ENCODE results near the gene ZBTB9.

Gene ZBTB9

DNA sequence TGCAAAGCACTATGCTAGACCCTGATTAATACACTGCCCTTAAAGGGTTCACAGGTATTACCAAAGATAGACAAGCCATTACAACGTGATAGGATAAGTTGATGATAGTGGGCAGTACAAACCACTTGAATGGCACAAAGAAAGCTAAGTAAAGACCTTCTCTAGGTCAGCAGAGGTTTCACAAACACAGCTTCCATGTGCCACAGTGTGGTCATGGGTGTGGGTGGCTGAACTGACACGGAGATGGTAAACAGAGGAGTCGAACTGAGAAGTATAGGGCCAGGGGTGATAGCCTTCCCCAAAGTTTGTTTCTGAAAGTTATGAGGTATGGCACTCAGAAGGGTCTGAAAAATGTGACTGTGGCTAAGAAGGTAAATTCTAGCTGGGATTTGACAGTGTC, 4.3 kb downstream of the ZBTB9 start:
- DNase-seq (ENCODE audit: low spot score) = no peak
- in situ Hi-C loops (cut with MboI; ENCODE audit: low pct_unique_long_range_greater_than_20kb, low sequenced_read_pairs, unreplicated experiment) = no loop called here
- TF ChIP-seq, protein P1, sequence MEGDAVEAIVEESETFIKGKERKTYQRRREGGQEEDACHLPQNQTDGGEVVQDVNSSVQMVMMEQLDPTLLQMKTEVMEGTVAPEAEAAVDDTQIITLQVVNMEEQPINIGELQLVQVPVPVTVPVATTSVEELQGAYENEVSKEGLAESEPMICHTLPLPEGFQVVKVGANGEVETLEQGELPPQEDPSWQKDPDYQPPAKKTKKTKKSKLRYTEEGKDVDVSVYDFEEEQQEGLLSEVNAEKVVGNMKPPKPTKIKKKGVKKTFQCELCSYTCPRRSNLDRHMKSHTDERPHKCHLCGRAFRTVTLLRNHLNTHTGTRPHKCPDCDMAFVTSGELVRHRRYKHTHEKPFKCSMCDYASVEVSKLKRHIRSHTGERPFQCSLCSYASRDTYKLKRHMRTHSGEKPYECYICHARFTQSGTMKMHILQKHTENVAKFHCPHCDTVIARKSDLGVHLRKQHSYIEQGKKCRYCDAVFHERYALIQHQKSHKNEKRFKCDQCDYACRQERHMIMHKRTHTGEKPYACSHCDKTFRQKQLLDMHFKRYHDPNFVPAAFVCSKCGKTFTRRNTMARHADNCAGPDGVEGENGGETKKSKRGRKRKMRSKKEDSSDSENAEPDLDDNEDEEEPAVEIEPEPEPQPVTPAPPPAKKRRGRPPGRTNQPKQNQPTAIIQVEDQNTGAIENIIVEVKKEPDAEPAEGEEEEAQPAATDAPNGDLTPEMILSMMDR (IDR thresholded peaks at IDR 0.05; ENCODE audit: extremely low read depth, insufficient read depth, missing control alignments) = no peak

DNA sequence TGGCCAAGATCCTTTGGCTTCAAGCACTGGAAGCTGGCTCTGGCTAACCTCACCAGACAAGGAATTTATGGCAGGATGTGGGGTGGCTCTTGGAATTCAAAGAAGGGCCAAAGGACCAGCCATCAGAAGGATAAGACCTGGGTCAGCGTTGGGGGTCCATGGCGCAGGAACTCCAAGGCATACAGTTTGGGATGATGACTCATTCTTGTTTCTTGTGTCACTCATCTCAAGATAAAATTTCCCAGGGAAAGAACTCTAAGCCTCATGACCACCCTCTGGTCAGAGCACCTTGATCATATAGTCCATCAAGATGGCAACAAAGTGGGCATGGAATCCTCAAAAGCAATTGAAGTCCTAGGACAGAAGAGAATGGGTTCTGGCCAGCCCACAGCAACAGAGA, 4.8 kb downstream of the ZBTB9 start:
- in situ Hi-C loops (cut with MboI; ENCODE audit: low pct_unique_long_range_greater_than_20kb, low sequenced_read_pairs, unreplicated experiment) = no loop called here
- no peak for DNase-seq (ENCODE audit: low spot score)
- TF ChIP-seq, protein P1 (IDR thresholded peaks at IDR 0.05; ENCODE audit: extremely low read depth, insufficient read depth, missing control alignments) = no peak

DNA sequence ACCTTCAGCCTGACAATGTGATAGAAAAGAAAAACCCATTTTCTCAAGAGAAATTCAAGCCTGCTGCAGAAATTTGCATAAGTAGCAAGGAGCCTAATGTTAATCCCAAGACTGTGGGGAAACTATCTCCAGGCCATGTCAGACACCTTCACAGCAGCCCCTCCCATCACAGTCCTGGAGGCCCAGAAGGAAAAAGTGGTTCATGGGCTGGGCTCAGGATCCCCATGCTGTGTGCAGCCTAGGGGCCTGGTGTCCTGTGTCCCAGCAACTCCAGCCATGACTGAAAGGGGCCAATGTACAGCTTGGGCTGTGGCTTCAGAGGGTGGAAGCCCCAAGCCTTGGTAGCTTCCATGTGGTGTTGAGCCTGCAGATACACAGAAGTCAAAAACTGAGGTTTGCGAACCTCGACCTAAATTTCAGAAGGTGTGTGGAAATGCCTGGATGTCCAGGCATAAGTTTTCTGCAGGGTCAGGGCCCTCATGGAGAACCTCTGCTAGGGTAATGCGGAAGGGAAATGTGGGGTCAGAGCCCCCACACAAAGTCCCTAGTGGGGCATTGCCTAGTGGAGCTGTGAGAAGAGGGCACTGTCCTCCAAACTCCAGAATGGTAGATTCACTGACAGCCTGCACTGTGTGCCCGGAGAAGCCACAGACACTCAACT, 11.8 kb downstream of the ZBTB9 start:
- no peak for DNase-seq (ENCODE audit: low spot score)
- in situ Hi-C loops (cut with MboI; ENCODE audit: low pct_unique_long_range_greater_than_20kb, low sequenced_read_pairs, unreplicated experiment) = no loop called here
- TF ChIP-seq, protein P1 (IDR thresholded peaks at IDR 0.05; ENCODE audit: extremely low read depth, insufficient read depth, missing control alignments) = no peak

DNA sequence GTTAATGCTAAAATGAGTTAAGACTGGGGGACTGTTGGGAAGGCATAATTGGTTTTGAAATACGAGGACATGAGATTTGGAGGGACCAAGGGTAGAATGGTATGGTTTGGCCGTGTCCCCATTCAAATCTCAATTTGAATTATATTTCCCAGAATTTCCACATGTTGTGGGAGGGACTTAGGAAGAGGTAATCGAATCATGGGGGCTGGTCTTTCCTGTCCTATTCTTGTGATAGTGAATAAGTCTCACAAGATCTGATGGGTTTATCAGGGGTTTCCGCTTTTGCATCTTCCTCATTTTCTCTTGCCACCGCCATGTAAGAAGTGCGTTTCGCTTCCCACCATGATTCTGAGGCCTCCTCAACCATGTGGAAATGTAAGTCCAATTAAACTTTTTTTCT, 12.7 kb downstream of the ZBTB9 start:
- in situ Hi-C loops (cut with MboI; ENCODE audit: low pct_unique_long_range_greater_than_20kb, low sequenced_read_pairs, unreplicated experiment) = no loop called here
- TF ChIP-seq, protein P1 (IDR thresholded peaks at IDR 0.05; ENCODE audit: extremely low read depth, insufficient read depth, missing control alignments) = no peak
- DNase-seq (ENCODE audit: low spot score) = no peak

DNA sequence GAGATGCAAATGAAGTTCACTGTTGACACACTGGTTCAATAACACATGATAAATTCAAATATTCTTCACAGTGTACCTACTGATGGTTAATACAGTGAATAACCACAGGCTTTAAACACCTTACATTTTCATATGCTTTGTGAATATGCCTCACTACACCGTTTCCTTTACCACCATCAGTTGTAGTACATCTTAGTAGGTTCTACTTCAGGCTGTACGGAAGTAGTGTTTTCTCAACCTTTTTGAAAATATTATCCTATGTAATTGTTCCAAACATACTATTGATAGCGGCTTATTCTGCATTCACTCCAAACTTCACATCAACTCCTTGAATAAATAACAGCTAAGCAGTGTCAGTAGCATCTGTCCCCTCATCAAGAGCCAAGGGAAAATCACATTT, 15.3 kb downstream of the ZBTB9 start:
- TF ChIP-seq, protein P1 (IDR thresholded peaks at IDR 0.05; ENCODE audit: extremely low read depth, insufficient read depth, missing control alignments) = no peak

DNA sequence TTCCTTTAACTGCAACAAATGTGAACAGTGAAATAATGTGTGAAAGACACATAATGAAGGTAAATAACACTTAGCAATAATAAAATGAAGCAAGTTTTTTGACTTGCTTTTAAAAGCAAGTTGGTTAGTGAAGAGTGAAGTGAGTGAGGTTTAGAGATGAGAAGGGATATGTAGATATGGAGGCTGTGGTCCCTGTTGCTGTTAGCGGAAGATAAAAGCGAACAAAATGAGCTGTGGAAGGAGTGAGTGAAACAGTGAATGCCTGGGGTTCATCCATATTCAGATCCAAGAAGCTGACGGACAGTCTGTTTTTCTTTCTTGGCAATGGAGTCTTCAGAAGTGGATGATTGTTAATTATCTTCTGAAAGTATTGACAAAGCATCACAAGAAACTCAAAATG, 23.5 kb downstream of the ZBTB9 start:
- in situ Hi-C loops (cut with MboI; ENCODE audit: low pct_unique_long_range_greater_than_20kb, low sequenced_read_pairs, unreplicated experiment) = no loop called here
- TF ChIP-seq, protein P1 (IDR thresholded peaks at IDR 0.05; ENCODE audit: extremely low read depth, insufficient read depth, missing control alignments) = no peak
- no peak for DNase-seq (ENCODE audit: low spot score)

More for the DNA sequence above, 15.3 kb downstream of the ZBTB9 start:
- in situ Hi-C loops (cut with MboI; ENCODE audit: low pct_unique_long_range_greater_than_20kb, low sequenced_read_pairs, unreplicated experiment) = no loop called here
- no peak for DNase-seq (ENCODE audit: low spot score)

Data from GM13977 (cell line).